ENCODE results near the gene IFNG-AS1. TPM values are rescaled to one million over a fixed set of nuclear protein-coding genes. Genes with fewer than 3 reads are reported as not detected.

The IFNG-AS1 gene
- total RNA-seq, 4 donors from 2014 or later, result not detected

DNA sequence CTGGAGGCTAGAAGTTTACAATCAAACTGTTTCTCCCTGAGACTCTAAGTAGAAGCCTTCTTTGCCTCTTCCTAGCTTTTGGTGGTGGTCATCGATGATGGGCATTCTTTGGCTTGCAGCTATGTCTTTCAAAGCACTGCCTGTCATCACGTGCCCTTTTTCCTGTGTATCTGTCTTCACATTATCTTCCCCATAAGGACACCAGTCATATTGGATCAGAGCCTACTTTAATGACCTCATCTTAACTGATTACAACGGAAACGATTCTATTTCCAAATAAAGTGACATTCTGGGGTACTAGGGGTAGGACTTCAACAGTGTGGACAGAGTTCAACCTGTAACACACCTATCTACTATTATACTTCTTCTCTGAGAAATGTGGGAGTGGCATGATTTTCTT, 31.1 kb upstream of the IFNG-AS1 start:
- DNase-seq, result no peak
- H3K4me3 ChIP-seq, result no peak overlapping the region

DNA sequence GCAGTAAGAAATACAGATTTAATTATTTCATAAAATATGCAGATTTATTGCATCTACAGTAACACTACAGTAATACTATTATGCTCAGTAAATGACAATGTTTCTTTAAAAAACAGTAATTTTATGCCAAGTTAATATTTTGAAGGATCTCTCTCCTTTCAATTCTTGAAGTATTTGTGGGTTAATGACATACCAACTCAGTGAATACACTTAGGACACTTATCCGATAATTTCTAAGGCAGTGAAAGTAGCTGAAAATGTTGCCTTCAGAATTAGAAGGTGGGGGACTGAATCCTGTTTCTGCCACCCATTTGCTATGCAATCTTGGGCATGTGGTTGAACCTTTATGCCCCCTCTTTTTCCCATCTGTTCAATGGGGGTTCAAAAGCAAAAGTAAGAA, 24.8 kb upstream of the IFNG-AS1 start:
- TF ChIP-seq, protein P1, sequence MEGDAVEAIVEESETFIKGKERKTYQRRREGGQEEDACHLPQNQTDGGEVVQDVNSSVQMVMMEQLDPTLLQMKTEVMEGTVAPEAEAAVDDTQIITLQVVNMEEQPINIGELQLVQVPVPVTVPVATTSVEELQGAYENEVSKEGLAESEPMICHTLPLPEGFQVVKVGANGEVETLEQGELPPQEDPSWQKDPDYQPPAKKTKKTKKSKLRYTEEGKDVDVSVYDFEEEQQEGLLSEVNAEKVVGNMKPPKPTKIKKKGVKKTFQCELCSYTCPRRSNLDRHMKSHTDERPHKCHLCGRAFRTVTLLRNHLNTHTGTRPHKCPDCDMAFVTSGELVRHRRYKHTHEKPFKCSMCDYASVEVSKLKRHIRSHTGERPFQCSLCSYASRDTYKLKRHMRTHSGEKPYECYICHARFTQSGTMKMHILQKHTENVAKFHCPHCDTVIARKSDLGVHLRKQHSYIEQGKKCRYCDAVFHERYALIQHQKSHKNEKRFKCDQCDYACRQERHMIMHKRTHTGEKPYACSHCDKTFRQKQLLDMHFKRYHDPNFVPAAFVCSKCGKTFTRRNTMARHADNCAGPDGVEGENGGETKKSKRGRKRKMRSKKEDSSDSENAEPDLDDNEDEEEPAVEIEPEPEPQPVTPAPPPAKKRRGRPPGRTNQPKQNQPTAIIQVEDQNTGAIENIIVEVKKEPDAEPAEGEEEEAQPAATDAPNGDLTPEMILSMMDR (IDR thresholded peaks at IDR 0.05 in 4 of 5, conservative IDR thresholded peaks at IDR 0.05 in 1 of 5), result no peak
- TF ChIP-seq POLR2A (IDR thresholded peaks at IDR 0.05), result no peak
- intact Hi-C loops (cut with DNase I; ENCODE audit: low total_unique reads) (no loop called here), in situ Hi-C loops (cut with MboI; ENCODE audit: low sequenced_read_pairs in 4 of 4) (no loop called here)
- Histone ChIP-seq H3K4me1 (no peaks in the 10 kb centered on the region), H3K27me3 (no peaks in the 10 kb centered on the region), H3K9me3 (no peaks in the 10 kb centered on the region), H3K4me3 (no peak overlapping the region), H3K27ac (no peak overlapping the region), H3K36me3 (no peaks in the 10 kb centered on the region)
- DNase-seq, result no peak
- no peak for ATAC-seq

More for the DNA sequence above, 31.1 kb upstream of the IFNG-AS1 start:
- Histone ChIP-seq H3K4me1 (no peaks in the 10 kb centered on the region), H3K27me3 (no peaks in the 10 kb centered on the region), H3K9me3 (no peaks in the 10 kb centered on the region), H3K36me3 (no peaks in the 10 kb centered on the region), H3K27ac (no peak overlapping the region)
- intact Hi-C loops (cut with DNase I; ENCODE audit: low total_unique reads), result no loop called here
- no peak for TF ChIP-seq POLR2A (IDR thresholded peaks at IDR 0.05)
- TF ChIP-seq, protein P1 (IDR thresholded peaks at IDR 0.05 in 4 of 5, conservative IDR thresholded peaks at IDR 0.05 in 1 of 5), result no peak
- ATAC-seq, result no peak
- in situ Hi-C loops (cut with MboI; ENCODE audit: low sequenced_read_pairs in 4 of 4), result no loop called here

DNA sequence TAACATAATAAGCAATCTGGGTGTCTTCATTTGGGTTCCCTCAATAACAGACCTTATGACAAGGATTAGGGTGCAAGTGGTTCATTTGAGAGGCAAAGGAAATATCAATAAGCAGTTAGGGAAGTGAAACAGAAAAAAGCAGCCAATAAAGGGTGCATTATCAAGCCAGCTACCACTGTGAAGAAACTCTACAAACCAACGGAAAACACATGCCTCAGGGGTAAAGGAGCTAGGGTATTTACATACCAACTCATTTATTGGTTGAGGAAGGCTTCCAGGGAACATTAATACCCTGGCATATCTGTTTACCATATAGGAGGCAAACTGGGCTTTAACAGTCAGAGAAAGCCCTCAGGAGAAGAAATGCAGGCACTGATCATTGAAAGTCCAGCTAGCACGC, 22.7 kb upstream of the IFNG-AS1 start:
- Histone ChIP-seq H3K4me1 (no peaks in the 10 kb centered on the region), H3K9me3 (no peaks in the 10 kb centered on the region), H3K4me3 (no peak overlapping the region), H3K27ac (no peak overlapping the region), H3K36me3 (no peaks in the 10 kb centered on the region), H3K27me3 (no peaks in the 10 kb centered on the region)
- intact Hi-C loops (cut with DNase I; ENCODE audit: low total_unique reads) (no loop called here), in situ Hi-C loops (cut with MboI; ENCODE audit: low sequenced_read_pairs in 4 of 4) (no loop called here)
- DNase-seq, result no peak
- no peak for ATAC-seq
- TF ChIP-seq, protein P1 (IDR thresholded peaks at IDR 0.05 in 4 of 5, conservative IDR thresholded peaks at IDR 0.05 in 1 of 5), result no peak
- TF ChIP-seq POLR2A (IDR thresholded peaks at IDR 0.05), result no peak

DNA sequence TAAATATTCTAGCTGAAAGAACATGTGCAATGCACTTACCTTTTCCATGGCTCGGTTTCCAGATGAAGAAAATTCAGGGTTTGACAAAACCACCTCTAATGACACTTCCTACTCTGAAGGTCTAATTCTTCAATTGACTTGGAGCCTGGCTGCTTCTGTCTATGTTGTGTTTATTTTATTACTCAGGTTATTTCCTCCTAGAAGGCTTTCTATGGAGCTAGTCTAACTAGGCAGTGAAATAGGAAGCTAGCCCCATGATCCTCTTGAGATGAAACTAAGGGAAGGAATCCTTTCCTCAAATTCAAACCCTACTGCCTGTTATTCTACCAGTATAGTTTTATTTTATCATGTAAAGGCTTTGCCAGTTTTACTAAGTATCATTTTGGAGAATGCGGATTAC, 20.9 kb upstream of the IFNG-AS1 start:
- no peaks in the 10 kb centered on the region for H3K36me3 ChIP-seq
- H3K9me3 ChIP-seq, result no peaks in the 10 kb centered on the region
- intact Hi-C loops (cut with DNase I; ENCODE audit: low total_unique reads) (no loop called here), in situ Hi-C loops (cut with MboI; ENCODE audit: low sequenced_read_pairs in 4 of 4) (no loop called here)
- H3K27ac ChIP-seq, result no peak overlapping the region
- ATAC-seq (no peak), DNase-seq (no peak)
- H3K4me3 ChIP-seq, result no peak overlapping the region
- no peaks in the 10 kb centered on the region for H3K27me3 ChIP-seq
- no peaks in the 10 kb centered on the region for H3K4me1 ChIP-seq
- TF ChIP-seq, protein P1 (IDR thresholded peaks at IDR 0.05 in 4 of 5, conservative IDR thresholded peaks at IDR 0.05 in 1 of 5), result no peak
- TF ChIP-seq POLR2A (IDR thresholded peaks at IDR 0.05), result no peak

DNA sequence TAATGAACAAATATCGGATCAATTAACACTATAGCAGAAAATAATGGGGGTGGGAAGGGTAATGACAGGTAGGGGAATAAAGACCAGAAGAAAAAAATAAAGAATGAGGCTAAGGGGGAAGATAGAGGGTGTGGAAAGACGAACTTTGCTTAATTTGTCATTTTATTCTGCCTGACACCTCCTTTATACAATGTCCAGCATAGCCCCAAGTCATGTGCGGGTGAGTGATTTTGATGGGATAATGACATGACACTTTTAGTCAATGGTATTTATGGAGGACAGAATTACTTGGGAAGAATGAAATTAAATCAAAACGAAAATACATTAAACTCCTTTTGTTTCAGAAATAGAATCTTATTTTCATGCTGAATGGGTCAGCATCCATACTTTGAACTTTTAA, 20.5 kb upstream of the IFNG-AS1 start:
- no peak for TF ChIP-seq POLR2A (IDR thresholded peaks at IDR 0.05)
- TF ChIP-seq, protein P1 (IDR thresholded peaks at IDR 0.05 in 4 of 5, conservative IDR thresholded peaks at IDR 0.05 in 1 of 5), result no peak
- Histone ChIP-seq H3K36me3 (no peaks in the 10 kb centered on the region), H3K27ac (no peak overlapping the region), H3K4me1 (no peaks in the 10 kb centered on the region), H3K9me3 (no peaks in the 10 kb centered on the region), H3K27me3 (no peaks in the 10 kb centered on the region), H3K4me3 (no peak overlapping the region)
- intact Hi-C loops (cut with DNase I; ENCODE audit: low total_unique reads), result no loop called here
- no peak for ATAC-seq
- in situ Hi-C loops (cut with MboI; ENCODE audit: low sequenced_read_pairs in 4 of 4), result no loop called here
- no peak for DNase-seq
